ENCODE results near the gene DPP6. TPM values are rescaled to one million over a fixed set of nuclear protein-coding genes. Genes with fewer than 3 reads are reported as not detected.

The DPP6 gene
- total RNA-seq, 4 donors from 2014 or later: 0.30 to 11.8 (median 10.7) TPM

- H3K27ac ChIP-seq: no peak overlapping the region
- H3K4me3 ChIP-seq: no peak overlapping the region
- 68% methylated on average over 10 of the region's 10 CpGs for WGBS
- H3K4me1 ChIP-seq: no peaks in the 10 kb centered on the region
- TF ChIP-seq POLR2A (IDR thresholded peaks at IDR 0.05): no peak
- TF ChIP-seq POLR2AphosphoS5 (IDR thresholded peaks at IDR 0.05): no peak
- TF ChIP-seq CTCF (IDR thresholded peaks at IDR 0.05): no peak
- no peak for TF ChIP-seq EP300 (IDR thresholded peaks at IDR 0.05)
- H3K27me3 ChIP-seq: no peaks in the 10 kb centered on the region
- no peaks in the 10 kb centered on the region for H3K9me3 ChIP-seq
- no peaks in the 10 kb centered on the region for H3K36me3 ChIP-seq
- DNase-seq (ENCODE audit: low spot score in 2 of 2): no peak
Observed at GRCh38 chr7:154577141-154577873, 525.1 kb downstream of the DPP6 start.

- no peaks in the 10 kb centered on the region for H3K36me3 ChIP-seq
- WGBS: 80% methylated on average over 5 of the region's 6 CpGs
- H3K27me3 ChIP-seq: no peaks in the 10 kb centered on the region
- DNase-seq (ENCODE audit: low spot score in 2 of 2): no peak
- H3K4me3 ChIP-seq: no peak overlapping the region
- TF ChIP-seq POLR2A (IDR thresholded peaks at IDR 0.05): no peak
- no peak for TF ChIP-seq EP300 (IDR thresholded peaks at IDR 0.05)
- no peak for TF ChIP-seq CTCF (IDR thresholded peaks at IDR 0.05)
- no peak for TF ChIP-seq POLR2AphosphoS5 (IDR thresholded peaks at IDR 0.05)
- H3K4me1 ChIP-seq: no peaks in the 10 kb centered on the region
- H3K27ac ChIP-seq: no peak overlapping the region
- no peaks in the 10 kb centered on the region for H3K9me3 ChIP-seq
Observed at GRCh38 chr7:154578336-154578735, 526.1 kb downstream of the DPP6 start.

- DNase-seq (ENCODE audit: low spot score in 2 of 2): no peak
- no peaks in the 10 kb centered on the region for H3K27me3 ChIP-seq
- peaks cover 3% of the 10 kb centered on the region for H3K9me3 ChIP-seq
- H3K36me3 ChIP-seq: no peaks in the 10 kb centered on the region
- no peaks in the 10 kb centered on the region for H3K4me1 ChIP-seq
- 93% methylated on average over 9 of the region's 9 CpGs for WGBS
- H3K27ac ChIP-seq: no peak overlapping the region
- H3K4me3 ChIP-seq: no peak overlapping the region
- no peak for TF ChIP-seq POLR2A (IDR thresholded peaks at IDR 0.05)
- TF ChIP-seq CTCF (IDR thresholded peaks at IDR 0.05): no peak
- no peak for TF ChIP-seq POLR2AphosphoS5 (IDR thresholded peaks at IDR 0.05)
- no peak for TF ChIP-seq EP300 (IDR thresholded peaks at IDR 0.05)
Observed at GRCh38 chr7:154579711-154580110, 527.5 kb downstream of the DPP6 start.

GRCh38 chr7:154581251-154581890, 529.2 kb downstream of the DPP6 start:
- no peak for DNase-seq (ENCODE audit: low spot score in 2 of 2)
- WGBS: 88% methylated on average over 10 of the region's 10 CpGs
- no peak for TF ChIP-seq CTCF (IDR thresholded peaks at IDR 0.05)
- TF ChIP-seq POLR2A (IDR thresholded peaks at IDR 0.05): no peak
- TF ChIP-seq POLR2AphosphoS5 (IDR thresholded peaks at IDR 0.05): no peak
- TF ChIP-seq EP300 (IDR thresholded peaks at IDR 0.05): no peak
- no peaks in the 10 kb centered on the region for H3K27me3 ChIP-seq
- H3K27ac ChIP-seq: no peak overlapping the region
- H3K36me3 ChIP-seq: no peaks in the 10 kb centered on the region
- no peaks in the 10 kb centered on the region for H3K4me1 ChIP-seq
- H3K9me3 ChIP-seq: peaks cover 3% of the 10 kb centered on the region
- no peak overlapping the region for H3K4me3 ChIP-seq

GRCh38 chr7:154583454-154583853, 531.3 kb downstream of the DPP6 start:
- H3K4me3 ChIP-seq: no peak overlapping the region
- no peak overlapping the region for H3K27ac ChIP-seq
- peaks cover 3% of the 10 kb centered on the region for H3K9me3 ChIP-seq
- no peaks in the 10 kb centered on the region for H3K4me1 ChIP-seq
- no peaks in the 10 kb centered on the region for H3K36me3 ChIP-seq
- WGBS: 89% methylated on average over 15 of the region's 15 CpGs
- DNase-seq (ENCODE audit: low spot score in 2 of 2): no peak
- TF ChIP-seq POLR2AphosphoS5 (IDR thresholded peaks at IDR 0.05) (no peak), CTCF (IDR thresholded peaks at IDR 0.05) (no peak), EP300 (IDR thresholded peaks at IDR 0.05) (no peak), POLR2A (IDR thresholded peaks at IDR 0.05) (no peak)
- no peaks in the 10 kb centered on the region for H3K27me3 ChIP-seq
